ENCODE measurements around the gene NRXN2.

Gene NRXN2

DNA sequence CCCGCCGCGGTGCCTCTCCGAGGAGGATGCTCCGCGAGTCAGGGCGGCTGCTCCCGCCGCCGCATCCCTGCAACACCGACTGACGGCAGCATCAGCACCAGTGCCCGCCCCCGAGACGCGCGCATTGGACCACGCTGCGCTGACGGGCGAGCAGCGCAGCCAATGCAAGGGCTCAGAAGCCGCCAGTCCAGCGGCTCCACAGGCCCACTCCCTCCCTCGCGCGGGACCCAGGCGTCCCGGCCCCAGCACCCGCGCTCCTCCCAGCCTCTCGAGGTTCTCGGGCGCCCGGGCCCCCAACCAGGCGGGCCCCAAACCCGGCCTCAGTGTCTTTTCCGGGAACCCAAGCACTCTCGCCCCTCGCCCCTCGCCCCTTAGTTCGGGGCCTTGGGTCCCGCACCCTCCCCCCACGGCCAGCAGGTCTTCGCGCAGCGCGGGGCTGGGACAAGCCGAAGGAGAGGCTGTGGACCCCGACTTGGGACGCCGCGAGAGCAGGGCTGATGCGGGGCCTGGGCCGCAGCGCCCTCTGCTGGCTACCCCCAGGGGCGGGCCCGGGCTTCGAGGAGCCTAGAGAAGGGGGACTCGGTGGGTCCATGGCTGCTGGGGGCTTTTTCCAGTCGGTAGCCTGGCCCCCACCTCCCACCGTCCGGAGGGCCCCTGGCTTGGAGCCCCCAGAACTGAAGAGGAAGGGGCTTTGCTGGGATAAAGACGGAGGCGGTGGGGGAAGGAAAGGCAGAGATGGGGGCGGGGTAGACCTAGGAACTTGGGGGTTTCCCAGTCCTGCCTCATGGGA, at the start of gene NRXN2:
NRXN2 (minus strand) TSS at position 81 of the 790 bp plus-strand sequence. CDS start 9,498 bp downstream, outside the sequence.
- peak; percentile 42 for DNase-seq

GRCh38 chr11:64772303-64773018, 49.5 kb upstream of the NRXN2 start:
- DNase-seq = no peak

GRCh38 chr11:64771861-64772260, 48.9 kb upstream of the NRXN2 start:
- no peak for DNase-seq

- DNase-seq = no peak
Measured at GRCh38 chr11:64770120-64770519, 47.1 kb upstream of the NRXN2 start.

DNA sequence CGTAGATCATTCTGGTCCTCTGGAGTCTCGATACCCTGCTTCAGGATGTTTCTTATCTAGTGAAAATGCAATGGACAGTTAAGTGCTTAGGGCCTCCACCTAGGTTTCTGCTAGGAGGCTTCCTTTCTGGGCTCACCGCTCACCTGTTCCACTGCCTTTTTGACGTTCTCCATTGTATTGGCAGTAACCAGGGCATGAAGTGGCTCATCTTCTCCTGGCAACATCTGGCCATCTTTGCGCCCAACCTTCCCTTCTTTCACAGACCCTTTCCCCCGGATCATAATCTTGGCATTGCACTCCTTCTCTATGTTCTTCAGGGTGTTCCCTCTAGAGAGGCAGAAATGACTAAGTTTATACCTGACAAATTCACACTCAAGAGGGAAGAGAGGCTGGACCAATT, 46.3 kb upstream of the NRXN2 start:
- no peak for DNase-seq

DNA sequence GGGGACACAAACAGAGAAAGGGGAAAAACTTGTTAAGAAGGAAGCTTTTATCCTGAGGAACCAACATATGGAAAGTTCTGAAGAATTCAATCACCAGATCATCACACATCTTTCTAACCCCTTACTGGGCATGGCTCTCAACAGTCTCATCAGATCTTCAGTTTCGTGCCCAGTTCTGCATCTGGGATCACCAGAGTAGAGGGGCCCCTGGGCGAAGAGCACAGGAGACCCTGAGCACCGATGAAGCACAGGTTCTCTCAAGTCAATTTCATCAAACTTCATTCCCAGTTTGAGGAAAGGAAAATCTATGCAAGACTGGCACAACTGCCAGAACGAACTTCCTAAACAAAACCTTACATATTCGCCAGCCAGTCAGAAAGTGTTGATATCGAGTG, 45.3 kb upstream of the NRXN2 start:
- DNase-seq = no peak

DNA sequence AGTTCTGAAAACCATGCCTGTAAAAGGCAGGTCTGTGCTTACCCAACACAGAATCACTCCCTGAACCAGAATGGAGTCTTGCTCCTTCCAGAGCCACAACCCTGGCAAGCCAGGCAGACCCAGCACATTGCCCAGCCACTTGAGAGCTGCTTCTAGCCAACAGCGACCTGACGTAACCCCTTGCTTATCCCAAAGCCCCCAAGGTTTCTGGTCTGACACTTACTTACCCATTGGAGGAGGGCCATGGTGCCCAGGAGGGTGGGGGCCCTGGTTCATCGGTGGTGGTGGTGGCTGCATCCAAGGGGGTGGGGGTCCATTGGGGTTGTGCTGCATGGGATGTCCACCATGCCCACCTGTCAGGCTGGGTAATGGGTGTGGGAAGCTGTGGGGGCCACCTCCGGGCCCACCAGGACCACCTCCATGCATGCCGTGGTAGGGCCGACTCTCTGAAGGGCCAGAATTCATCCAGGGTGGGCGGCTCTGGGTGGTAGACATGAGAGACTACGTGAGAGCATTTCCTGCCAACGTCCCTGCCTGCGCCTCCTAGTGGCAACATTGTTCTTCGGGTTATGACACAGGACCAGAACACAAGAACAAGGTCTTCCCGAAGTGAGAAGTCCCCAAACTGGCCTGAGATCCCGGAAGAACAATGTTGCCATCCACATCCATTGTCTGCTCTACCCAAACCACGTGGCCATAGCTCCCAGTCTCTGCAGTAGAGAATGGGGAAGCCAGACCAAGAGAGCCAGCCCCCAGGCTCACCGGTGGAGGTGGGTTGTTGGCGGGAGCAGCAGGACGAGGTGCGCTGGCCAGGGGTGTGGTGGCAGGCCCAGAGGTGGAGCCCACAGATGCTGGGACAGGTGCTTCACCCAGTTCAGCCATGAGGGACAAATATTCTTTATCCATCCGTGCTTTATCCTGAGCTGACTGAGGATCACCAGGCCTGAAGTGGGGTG, 44.6 kb upstream of the NRXN2 start:
- DNase-seq = no peak

DNA sequence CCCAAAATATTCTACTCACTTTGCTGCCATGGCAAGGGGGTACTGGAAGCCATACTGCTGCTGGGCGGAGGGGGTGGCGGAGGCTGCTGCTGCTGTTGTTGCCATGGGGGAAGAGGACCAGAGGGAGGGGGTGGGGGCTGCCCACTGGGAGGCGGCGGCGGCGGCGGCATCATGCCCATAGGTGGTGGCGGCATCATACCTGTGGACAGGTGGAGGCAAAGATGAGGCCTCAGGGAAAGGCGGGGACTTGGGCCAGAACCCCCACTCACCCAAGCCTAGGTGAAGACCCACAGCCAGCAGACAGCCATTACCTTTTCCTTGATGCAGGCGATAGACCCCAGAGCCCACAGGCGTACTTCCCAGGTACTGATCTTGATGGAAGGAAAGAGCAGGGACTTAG, 43.9 kb upstream of the NRXN2 start:
- DNase-seq = no peak

DNA sequence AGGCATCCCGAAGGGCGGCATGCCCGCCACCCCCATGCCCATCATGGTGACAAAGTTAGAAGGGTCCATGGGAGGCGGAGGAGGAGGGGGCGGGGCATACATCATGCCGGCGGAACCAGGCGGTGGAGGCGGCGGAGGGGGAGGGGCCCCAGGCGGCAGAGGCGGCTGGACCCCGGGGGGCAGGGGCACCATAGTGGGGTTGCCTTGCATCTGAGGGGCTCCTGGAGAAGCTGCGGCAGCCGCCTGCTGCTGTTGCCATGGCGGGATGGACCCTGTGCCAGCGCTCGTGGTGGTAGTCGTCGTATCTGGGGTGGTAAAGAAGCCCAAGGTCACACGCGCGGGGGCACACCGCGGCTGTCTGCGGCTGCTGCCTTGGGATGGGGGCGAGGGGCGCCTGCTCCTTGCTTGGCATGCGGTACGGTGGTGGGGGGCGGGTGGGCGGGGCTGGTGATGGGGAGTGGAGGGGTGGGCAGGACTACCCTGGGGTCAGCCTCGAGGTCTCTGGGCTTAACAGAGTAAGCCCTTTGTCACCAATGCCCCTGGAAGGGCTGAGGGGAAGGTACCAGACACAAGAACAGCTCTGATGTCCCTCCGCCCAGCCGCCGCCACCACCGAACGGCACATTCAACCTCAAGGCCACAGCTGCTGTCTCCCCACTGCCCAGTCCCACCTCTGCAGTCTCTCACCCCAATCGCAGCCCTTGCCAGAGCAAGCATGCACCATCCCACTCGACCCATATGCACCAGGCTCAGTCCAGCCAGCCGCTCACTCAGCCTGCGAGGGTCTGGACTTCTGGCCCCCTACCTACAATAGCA, 43.1 kb upstream of the NRXN2 start:
- no peak for DNase-seq

- DNase-seq = no peak
Measured at GRCh38 chr11:64765291-64765850, 42.4 kb upstream of the NRXN2 start.

DNA sequence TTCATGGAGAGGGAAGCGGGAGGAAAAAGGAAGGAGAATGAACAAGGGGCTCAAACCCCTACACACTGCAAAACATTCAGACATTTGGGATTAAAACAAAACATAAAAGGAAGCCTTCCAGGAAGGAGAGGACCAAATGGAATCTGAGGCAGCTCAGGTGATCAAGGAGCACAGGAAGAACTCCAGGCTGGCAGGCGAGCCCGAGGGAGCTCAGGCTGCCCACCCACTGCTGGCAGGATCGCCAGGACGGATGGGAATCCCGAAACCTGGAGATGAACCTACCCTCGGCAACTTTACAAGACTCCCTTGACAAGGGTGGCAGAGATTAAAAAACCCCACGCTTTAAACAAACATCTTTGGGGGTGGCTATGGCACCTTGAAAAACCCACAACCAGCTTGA, 41.8 kb upstream of the NRXN2 start:
- DNase-seq = no peak

- no peak for DNase-seq
Measured at GRCh38 chr11:64764040-64764611, 41.1 kb upstream of the NRXN2 start.

DNA sequence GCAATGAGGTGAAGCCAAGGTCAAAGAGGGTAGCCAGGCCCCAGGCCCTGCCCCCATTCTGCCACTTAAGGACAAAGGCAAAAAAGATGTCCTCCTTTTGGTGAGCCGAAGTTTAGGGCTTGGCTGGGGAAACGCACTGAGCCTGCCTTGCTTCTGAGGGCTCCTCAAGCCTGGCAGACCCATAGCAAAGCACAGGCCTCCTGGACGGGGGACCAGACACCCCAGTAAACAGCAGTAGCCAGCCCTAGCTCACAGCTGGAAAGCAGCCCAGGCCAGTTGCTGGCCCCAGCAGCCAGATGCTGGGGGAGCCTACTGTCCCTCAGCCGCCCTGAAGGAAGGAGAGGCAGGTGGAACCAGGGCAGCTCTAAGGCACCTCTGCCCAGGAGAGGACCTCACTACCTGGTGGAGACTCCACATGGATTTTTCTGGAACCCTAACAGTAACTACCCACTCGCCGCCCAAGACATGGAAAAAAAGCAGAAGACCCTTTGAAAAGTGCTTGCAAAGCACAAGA, 40.6 kb upstream of the NRXN2 start:
- DNase-seq = no peak

DNA sequence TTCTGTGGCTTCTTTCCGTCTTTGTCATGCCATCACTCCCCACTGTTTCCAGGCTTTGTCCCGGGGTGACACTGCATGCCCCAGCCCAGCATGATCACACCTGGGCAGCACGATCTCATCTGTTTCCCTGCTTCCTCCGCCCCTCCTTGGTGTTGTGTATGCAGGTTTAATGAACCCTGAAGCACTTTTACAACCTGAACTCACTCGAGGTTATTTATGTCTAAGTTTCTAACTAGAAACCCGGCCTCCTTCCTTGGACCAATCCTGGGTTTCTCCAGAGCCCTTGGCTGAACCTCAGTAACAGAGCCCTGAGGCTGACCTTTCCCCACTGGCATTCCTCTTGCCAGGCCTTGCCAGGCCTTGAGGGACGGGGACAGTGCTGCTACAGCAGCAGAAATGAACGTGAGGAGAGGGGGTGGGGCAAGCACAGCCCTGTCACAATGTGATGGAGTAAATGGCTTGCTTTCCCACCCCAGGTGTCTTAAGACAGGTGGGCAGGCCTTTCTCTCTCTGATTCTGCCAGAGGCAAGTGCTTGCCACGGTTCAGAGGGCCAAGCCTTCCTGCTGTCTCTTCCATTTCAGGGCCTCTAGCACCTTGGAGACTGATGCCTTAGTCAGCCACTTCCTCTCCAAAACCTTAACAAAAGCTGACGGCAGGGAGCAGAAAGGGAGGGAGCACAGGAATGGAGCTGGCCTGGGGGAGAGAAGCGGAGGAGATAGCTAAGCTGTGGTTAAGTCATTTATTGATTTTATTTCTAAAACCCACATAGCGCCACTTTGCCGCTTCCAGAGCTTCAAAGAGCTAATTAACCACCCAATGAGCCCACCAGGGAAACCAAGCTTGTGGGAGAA, 39.9 kb upstream of the NRXN2 start:
- DNase-seq = peak; percentile 36

DNA sequence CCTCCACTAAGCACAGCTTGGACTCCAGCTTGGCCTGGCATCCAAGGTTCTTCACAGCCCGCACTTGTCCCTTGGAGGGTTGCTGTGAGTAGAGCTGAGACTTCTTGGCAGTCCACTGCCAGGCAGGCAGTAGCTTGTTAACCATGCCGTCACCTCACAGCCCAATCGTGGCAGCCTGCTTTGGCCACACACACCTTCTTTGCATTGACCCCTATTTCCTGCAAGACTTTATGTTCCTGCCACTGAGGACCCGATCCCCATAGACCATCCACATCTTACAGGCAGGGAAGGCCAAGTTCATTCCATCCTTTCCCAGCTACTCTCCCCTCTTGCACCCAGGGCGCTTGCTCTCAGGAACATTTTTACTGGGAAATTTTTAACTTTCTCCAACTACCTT, 39.3 kb upstream of the NRXN2 start:
- DNase-seq = no peak

DNA sequence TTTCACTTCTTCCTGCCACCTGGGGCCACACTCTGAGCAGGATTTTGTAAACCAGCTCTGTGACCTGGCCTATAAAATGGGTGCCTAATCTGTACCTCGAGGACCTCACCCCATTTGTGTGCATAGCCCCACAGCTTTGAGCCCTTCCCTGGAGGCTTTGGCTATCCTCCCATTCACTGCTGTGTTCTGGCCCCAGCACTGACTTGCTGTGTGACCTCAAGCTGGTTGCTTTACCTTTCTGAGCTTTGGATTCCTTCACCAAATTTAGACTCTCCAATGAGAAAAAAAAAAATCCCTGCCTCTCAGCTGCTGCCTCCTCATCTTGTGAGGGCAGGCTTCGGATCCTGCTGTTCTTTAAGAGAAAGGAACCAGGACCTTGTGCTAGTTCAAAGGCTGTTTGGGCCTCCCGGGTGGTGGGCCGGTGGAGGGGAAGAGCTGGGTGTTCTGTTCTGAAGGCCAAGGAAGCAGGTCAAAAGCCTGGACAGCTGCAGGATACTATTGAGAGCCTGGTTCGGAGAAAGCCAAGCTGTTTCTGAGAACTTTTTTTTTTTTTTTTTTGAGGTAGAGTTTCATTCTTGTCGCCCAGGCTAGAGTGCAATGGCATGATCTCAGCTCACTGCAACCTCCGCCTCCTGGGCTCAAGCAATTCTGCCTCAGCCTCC, 37.9 kb upstream of the NRXN2 start:
- no peak for DNase-seq

DNA sequence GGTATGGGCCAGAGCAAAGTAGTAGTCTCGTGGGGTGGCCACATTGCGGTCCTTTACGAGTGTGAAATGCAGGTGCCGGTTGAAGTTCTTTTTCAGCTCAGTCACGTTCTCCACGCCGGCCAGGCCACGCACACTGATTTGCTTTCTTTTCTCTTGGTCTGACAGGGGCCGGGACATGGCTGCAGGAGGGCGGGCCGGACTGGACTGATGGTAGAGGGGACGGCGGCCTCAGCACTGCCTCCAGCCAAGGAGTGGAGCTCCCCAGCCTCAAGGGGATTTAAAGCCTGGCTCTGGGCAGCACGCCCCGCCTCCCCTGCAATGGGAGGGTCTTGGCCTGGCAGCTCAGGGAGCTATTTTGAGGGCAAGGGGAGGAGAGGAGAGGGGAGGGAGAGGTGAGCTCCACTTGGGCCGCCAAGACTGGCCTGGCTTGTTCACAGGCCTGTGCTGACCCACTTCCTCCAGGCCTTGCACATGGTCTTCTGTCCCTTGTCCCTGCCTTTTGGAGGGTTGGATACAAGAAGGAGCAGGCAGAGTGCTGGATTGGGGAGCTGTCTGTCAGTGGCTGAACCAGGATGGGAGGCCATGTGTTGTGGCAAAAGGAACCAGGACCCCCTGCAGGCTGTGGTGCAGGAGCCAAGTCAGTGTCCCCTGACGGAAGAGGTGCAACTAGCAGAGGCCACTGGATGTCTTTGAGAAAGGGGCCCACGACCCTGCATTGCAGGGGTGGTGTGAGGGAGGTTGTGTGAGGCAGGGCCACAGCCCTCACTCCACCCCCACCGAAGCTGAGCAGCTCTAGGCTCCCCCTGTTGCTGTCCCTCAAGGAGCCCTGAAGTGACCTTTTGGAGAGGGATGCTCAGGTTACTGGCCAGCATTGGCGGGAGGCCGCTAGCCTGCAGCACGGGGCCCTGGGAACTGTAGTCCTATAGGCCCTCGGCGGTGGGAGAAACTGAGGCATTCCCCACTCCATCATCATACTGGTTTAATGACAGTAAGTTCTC, 37.0 kb upstream of the NRXN2 start, which contains the start of gene PYGM:
PYGM (minus strand) TSS at position 253 of the 998 bp plus-strand sequence; CDS start at position 177, 76 bp downstream.
- no peak for DNase-seq

DNA sequence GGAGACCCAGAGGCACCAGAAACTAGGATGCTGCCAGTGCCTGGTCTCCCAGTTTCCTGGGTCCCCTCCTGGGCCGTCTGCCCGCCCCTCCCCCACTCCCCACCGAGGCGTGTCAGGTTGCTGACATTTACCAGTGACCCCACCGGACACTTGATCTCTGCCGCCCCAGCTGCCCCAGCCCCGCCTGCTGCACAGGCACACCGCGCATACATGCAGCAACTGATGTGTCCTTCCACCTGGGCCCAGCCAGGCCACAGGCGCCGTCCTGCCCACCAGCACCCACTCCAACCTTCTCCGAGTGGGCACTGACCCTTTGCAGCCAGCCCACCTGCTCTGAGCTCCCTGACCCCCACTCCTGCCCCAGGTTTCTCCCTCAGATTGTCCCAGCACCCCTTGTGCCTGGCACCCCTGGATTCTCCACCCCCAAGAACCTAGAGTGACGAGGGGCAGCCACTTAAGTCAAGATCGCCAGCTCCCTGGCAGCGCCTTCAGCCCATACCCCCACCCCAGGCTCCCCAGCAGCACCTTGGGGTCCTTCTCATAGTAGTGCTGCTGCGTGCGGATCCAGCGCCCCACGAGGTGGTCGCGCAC, 36.2 kb upstream of the NRXN2 start:
- no peak for DNase-seq

All from NCI-H2107 (cell line).